NCI-H2171 (cell line): Measurements from ENCODE around the gene FADS2.

Source experiments
- DNase-seq: peaks from one replicate; lab custom pipeline; 2025; lab: John Stamatoyannopoulos, UW

FADS2 gene

GRCh38 chr11:61907282-61907681, 79.2 kb downstream of the FADS2 start:
- DNase-seq, result no peak

- DNase-seq, result no peak
Measured at GRCh38 chr11:61907871-61908729, 80.0 kb downstream of the FADS2 start.

GRCh38 chr11:61908730-61909316, 80.7 kb downstream of the FADS2 start:
- DNase-seq, result no peak

- no peak for DNase-seq
Measured at GRCh38 chr11:61910187-61911127, 82.4 kb downstream of the FADS2 start.

- DNase-seq, result no peak
Measured at GRCh38 chr11:61911128-61911700, 83.1 kb downstream of the FADS2 start.

- DNase-seq, result no peak
Measured at GRCh38 chr11:61911701-61912529, 83.8 kb downstream of the FADS2 start.

GRCh38 chr11:61912530-61912898, 84.4 kb downstream of the FADS2 start:
- DNase-seq, result no peak

GRCh38 chr11:61912991-61913698, 85.0 kb downstream of the FADS2 start:
- no peak for DNase-seq

GRCh38 chr11:61913699-61914395, 85.7 kb downstream of the FADS2 start:
- DNase-seq, result no peak

GRCh38 chr11:61914471-61915171, 86.5 kb downstream of the FADS2 start:
- no peak for DNase-seq

GRCh38 chr11:61916737-61917333, 88.7 kb downstream of the FADS2 start:
- no peak for DNase-seq
